Measurements from ENCODE around the gene SEC14L2.

DNA sequence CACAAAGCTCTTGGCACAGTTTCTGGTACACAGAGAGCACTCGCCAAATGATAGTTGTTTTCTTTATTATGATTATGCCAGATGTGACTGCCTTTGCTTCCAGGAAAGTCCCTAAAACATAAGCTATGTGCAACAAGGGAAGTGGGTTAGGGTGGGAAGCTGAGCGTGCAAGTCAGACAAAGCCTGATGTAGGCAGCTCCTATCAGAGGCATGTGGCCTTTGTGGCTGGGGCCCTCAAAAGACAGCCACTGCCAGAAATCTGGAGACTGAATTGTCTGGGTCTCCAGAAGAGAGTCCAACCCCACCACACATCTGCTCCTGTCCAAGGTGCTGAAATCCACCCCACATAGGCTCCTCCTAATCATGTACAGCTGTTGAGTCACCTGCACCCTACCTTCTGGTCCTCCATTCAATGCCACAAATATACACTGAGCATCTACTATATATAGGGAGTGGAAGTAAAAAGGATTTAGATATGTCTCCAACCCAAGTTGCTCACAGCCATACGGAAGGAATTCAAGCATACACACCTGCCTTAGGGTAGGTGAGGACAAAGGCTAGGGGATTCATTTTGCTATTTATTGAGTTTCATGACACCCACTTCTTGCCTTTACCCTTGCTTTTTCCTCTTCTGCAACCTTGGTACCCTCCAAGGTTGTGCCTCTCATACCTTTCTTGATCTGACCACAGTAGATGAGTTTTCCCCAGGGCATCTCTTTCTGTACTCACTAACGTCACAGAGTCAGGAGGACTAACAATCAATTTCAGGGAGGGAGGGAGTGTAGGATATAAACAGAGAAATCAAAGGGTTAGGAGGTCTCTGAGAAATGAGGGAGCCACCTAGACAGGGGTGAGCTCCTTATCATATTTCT lies 62.6 kb downstream of the SEC14L2 start:
- TF ChIP-seq CTCF (conservative IDR thresholded peaks at IDR 0.05; ENCODE audit: low read depth, low read length) (no peak), USF2 (IDR thresholded peaks at IDR 0.05; ENCODE audit: low read depth, low read length) (no peak), POLR2A (IDR thresholded peaks at IDR 0.05; ENCODE audit: low read depth, low read length) (no peak), FOS (IDR thresholded peaks at IDR 0.05; ENCODE audit: low read depth, low read length) (no peak), MXI1 (IDR thresholded peaks at IDR 0.05; ENCODE audit: borderline replicate concordance, low read depth, low read length) (no peak), MAFK (IDR thresholded peaks at IDR 0.05; ENCODE audit: low read depth, low read length) (no peak), MAZ (IDR thresholded peaks at IDR 0.05; ENCODE audit: borderline replicate concordance, low read depth, low read length) (no peak)
- TF ChIP-seq, protein P1, sequence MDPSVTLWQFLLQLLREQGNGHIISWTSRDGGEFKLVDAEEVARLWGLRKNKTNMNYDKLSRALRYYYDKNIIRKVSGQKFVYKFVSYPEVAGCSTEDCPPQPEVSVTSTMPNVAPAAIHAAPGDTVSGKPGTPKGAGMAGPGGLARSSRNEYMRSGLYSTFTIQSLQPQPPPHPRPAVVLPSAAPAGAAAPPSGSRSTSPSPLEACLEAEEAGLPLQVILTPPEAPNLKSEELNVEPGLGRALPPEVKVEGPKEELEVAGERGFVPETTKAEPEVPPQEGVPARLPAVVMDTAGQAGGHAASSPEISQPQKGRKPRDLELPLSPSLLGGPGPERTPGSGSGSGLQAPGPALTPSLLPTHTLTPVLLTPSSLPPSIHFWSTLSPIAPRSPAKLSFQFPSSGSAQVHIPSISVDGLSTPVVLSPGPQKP (IDR thresholded peaks at IDR 0.05; ENCODE audit: borderline replicate concordance, low read depth, low read length) = no peak
